ENCODE measurements around the gene ARHGAP15. TPM values are rescaled to one million over a fixed set of nuclear protein-coding genes. Genes with fewer than 3 reads are reported as not detected.

The ARHGAP15 gene
- total RNA-seq, 1 experiment from 2014 or later = 0.42 TPM

DNA sequence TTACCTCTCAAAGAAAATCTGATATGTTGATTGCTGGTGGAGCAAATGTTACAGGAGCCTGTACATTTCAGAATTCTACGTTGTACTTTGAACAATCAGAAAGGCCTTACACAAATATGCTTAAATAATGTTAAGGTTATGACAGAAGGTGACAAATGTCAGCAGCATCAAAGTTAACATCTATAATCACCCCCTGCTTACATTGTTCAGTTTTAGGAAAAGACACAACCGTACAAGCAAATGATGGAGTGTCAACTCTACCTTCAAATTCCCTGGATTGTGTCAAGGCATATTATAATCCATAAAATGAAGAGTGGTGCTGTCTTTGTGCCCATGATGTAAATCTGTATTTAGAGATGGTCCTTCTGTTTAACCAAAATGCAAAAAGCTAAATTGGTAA is 465.5 kb downstream of the ARHGAP15 start:
- Histone ChIP-seq H3K9me3 (ENCODE audit: control insufficient read depth in 1 of 2, insufficient read depth in 1 of 2, low read depth in 1 of 2, low read length in 2 of 2) (no peaks in the 10 kb centered on the region), H3K27me3 (ENCODE audit: insufficient read depth, low read length) (no peaks in the 10 kb centered on the region), H3K27ac (ENCODE audit: low read depth, low read length) (no peak overlapping the region), H3K9ac (ENCODE audit: low read length) (no peak overlapping the region), H3K36me3 (ENCODE audit: control insufficient read depth in 1 of 2, insufficient read depth in 2 of 2, low read length in 2 of 2) (no peaks in the 10 kb centered on the region), H3K4me2 (ENCODE audit: low read length) (no peak overlapping the region), H3K4me1 (ENCODE audit: control insufficient read depth in 1 of 2, insufficient read depth in 2 of 2, low read length in 2 of 2) (no peaks in the 10 kb centered on the region), H4K20me1 (ENCODE audit: insufficient read depth) (no peaks in the 10 kb centered on the region), H2AFZ (ENCODE audit: low read depth, low read length, poor library complexity, severe bottlenecking) (no peak overlapping the region), H3K9me2 (ENCODE audit: insufficient read depth) (no peaks in the 10 kb centered on the region), H3K4me3 (replicated peaks in 1 of 2; ENCODE audit: low read depth in 1 of 2, low read length in 2 of 2) (no peak overlapping the region), H3K79me2 (ENCODE audit: insufficient read depth, low read length) (no peaks in the 10 kb centered on the region)
- DNase-seq (ENCODE audit: low read depth, low spot score) (no peak), ATAC-seq (no peak)
- intact Hi-C loops (cut with micrococcal nuclease) = no loop called here
- TF ChIP-seq POLR2A (IDR thresholded peaks at IDR 0.05; ENCODE audit: borderline replicate concordance, extremely low read depth, insufficient read depth, insufficient read length) = no peak
- no peak for TF ChIP-seq ELF1 (IDR thresholded peaks at IDR 0.05; ENCODE audit: borderline replicate concordance, low read depth)
- TF ChIP-seq, protein P1, sequence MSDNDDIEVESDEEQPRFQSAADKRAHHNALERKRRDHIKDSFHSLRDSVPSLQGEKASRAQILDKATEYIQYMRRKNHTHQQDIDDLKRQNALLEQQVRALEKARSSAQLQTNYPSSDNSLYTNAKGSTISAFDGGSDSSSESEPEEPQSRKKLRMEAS (IDR thresholded peaks at IDR 0.05) = no peak
- no peak for TF ChIP-seq JUND (IDR thresholded peaks at IDR 0.05)
- TF ChIP-seq, protein P2, sequence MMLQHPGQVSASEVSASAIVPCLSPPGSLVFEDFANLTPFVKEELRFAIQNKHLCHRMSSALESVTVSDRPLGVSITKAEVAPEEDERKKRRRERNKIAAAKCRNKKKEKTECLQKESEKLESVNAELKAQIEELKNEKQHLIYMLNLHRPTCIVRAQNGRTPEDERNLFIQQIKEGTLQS (IDR thresholded peaks at IDR 0.05) = no peak
- TF ChIP-seq, protein P3, sequence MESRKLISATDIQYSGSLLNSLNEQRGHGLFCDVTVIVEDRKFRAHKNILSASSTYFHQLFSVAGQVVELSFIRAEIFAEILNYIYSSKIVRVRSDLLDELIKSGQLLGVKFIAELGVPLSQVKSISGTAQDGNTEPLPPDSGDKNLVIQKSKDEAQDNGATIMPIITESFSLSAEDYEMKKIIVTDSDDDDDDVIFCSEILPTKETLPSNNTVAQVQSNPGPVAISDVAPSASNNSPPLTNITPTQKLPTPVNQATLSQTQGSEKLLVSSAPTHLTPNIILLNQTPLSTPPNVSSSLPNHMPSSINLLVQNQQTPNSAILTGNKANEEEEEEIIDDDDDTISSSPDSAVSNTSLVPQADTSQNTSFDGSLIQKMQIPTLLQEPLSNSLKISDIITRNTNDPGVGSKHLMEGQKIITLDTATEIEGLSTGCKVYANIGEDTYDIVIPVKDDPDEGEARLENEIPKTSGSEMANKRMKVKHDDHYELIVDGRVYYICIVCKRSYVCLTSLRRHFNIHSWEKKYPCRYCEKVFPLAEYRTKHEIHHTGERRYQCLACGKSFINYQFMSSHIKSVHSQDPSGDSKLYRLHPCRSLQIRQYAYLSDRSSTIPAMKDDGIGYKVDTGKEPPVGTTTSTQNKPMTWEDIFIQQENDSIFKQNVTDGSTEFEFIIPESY (IDR thresholded peaks at IDR 0.05; ENCODE audit: extremely low read depth, insufficient replicate concordance, low read length) = no peak
- TF ChIP-seq RAD21 (IDR thresholded peaks at IDR 0.05; ENCODE audit: low read depth) = no peak
- TF ChIP-seq ZFX (IDR thresholded peaks at IDR 0.05) = no peak
- TF ChIP-seq SRF (IDR thresholded peaks at IDR 0.05; ENCODE audit: low read depth) = no peak
- no peak for TF ChIP-seq EGR1 (IDR thresholded peaks at IDR 0.05; ENCODE audit: low read depth)
- TF ChIP-seq TCF7L2 (IDR thresholded peaks at IDR 0.05; ENCODE audit: borderline replicate concordance, extremely low read depth, insufficient read depth, insufficient read length) = no peak
- TF ChIP-seq CEBPB (IDR thresholded peaks at IDR 0.05; ENCODE audit: low read depth) = no peak
- no peak for TF ChIP-seq SP1 (IDR thresholded peaks at IDR 0.05; ENCODE audit: low read depth)
- no peak for TF ChIP-seq ZNF274 (IDR thresholded peaks at IDR 0.05; ENCODE audit: low read depth, low read length)
- TF ChIP-seq, protein P4, sequence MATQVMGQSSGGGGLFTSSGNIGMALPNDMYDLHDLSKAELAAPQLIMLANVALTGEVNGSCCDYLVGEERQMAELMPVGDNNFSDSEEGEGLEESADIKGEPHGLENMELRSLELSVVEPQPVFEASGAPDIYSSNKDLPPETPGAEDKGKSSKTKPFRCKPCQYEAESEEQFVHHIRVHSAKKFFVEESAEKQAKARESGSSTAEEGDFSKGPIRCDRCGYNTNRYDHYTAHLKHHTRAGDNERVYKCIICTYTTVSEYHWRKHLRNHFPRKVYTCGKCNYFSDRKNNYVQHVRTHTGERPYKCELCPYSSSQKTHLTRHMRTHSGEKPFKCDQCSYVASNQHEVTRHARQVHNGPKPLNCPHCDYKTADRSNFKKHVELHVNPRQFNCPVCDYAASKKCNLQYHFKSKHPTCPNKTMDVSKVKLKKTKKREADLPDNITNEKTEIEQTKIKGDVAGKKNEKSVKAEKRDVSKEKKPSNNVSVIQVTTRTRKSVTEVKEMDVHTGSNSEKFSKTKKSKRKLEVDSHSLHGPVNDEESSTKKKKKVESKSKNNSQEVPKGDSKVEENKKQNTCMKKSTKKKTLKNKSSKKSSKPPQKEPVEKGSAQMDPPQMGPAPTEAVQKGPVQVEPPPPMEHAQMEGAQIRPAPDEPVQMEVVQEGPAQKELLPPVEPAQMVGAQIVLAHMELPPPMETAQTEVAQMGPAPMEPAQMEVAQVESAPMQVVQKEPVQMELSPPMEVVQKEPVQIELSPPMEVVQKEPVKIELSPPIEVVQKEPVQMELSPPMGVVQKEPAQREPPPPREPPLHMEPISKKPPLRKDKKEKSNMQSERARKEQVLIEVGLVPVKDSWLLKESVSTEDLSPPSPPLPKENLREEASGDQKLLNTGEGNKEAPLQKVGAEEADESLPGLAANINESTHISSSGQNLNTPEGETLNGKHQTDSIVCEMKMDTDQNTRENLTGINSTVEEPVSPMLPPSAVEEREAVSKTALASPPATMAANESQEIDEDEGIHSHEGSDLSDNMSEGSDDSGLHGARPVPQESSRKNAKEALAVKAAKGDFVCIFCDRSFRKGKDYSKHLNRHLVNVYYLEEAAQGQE (IDR thresholded peaks at IDR 0.05; ENCODE audit: low read depth) = no peak
- TF ChIP-seq EZH2 (IDR thresholded peaks at IDR 0.05) = no peak
- TF ChIP-seq, protein P5, sequence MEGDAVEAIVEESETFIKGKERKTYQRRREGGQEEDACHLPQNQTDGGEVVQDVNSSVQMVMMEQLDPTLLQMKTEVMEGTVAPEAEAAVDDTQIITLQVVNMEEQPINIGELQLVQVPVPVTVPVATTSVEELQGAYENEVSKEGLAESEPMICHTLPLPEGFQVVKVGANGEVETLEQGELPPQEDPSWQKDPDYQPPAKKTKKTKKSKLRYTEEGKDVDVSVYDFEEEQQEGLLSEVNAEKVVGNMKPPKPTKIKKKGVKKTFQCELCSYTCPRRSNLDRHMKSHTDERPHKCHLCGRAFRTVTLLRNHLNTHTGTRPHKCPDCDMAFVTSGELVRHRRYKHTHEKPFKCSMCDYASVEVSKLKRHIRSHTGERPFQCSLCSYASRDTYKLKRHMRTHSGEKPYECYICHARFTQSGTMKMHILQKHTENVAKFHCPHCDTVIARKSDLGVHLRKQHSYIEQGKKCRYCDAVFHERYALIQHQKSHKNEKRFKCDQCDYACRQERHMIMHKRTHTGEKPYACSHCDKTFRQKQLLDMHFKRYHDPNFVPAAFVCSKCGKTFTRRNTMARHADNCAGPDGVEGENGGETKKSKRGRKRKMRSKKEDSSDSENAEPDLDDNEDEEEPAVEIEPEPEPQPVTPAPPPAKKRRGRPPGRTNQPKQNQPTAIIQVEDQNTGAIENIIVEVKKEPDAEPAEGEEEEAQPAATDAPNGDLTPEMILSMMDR (IDR thresholded peaks at IDR 0.05 in 2 of 3, conservative IDR thresholded peaks at IDR 0.05 in 1 of 3; ENCODE audit: borderline replicate concordance in 1 of 3, insufficient read depth in 1 of 3, low read depth in 2 of 3, low read length in 2 of 3) = no peak
- no peak for TF ChIP-seq EZH2phosphoT487 (IDR thresholded peaks at IDR 0.05; ENCODE audit: borderline replicate concordance)
- TF ChIP-seq POLR2AphosphoS5 (IDR thresholded peaks at IDR 0.05; ENCODE audit: low read depth, low read length) = no peak
- ChIA-PET CTCF (no interaction called here), POLR2A (no interaction called here), RAD21 (ENCODE audit: low non-redundant PET in 1 of 2, low total read pairs in 2 of 2, uncharacterized antibody in 2 of 2, unreplicated experiment in 2 of 2) (no interaction called here)
- no TSS peak for BruUV-seq (replicated peaks)
